Psoas muscle (tissue), 8 donors: Measurements from ENCODE around the gene RALGAPA2. TPM values are rescaled to one million over a fixed set of nuclear protein-coding genes. Genes with fewer than 3 reads are reported as not detected.

Source experiments
- ATAC-seq, 4 donors: fragments of 200-7000 bp; cut with Tn5 transposase; one replicate each; pipeline ENCODE4 v1.9.1; 2020; ENCODE audit warnings: moderate library complexity in 3 of 4, mild to moderate bottlenecking in 2 of 4
- DNase-seq, 2 donors: peaks; one replicate each; pipeline ENCODE4 v3.0.0-alpha.2; 2020
- H3K27ac ChIP-seq: fragments of 200-600 bp; one replicate; pipeline ENCODE4 v1.8.0; 2022
- H3K27me3 ChIP-seq, 3 donors: fragments of 200-600 bp in 1 of 3; one replicate each; pipeline versions ENCODE4 v1.6.1 to v1.8.0; 2013 to 2022; ENCODE audit warnings: low read length in 2 of 3, mild to moderate bottlenecking in 2 of 3, moderate library complexity in 1 of 3; ENCODE audit not compliant: insufficient read depth in 3 of 3
- H3K36me3 ChIP-seq, 2 donors: fragments of 200-600 bp in 1 of 2; one replicate each; pipeline versions ENCODE4 v1.6.1 to v1.8.0; 2013 to 2022; ENCODE audit warnings: low read depth in 1 of 2, mild to moderate bottlenecking in 1 of 2, moderate library complexity in 1 of 2; ENCODE audit not compliant: insufficient read depth in 1 of 2
- H3K4me1 ChIP-seq: fragments of 200-600 bp; one replicate; pipeline ENCODE4 v1.8.0; 2022
- H3K4me3 ChIP-seq: fragments of 200-600 bp; one replicate; pipeline ENCODE4 v1.8.0; 2022; ENCODE audit warnings: mild to moderate bottlenecking
- H3K9me3 ChIP-seq: fragments of 200-600 bp; one replicate; pipeline ENCODE4 v1.8.0; 2022
- CTCF ChIP-seq: fragments of 200-600 bp; IDR thresholded peaks from one replicate; pipeline ENCODE4 v1.8.0; 2022; ENCODE audit warnings: antibody characterized with exemption
- WGBS, 3 donors: extraction: QIAGEN DNeasy Blood & Tissue Kit; methylation state at CpG; one replicate each; pipeline versions ENCODE4 v1.1.6 to v1.1.7; 2013; 5-methylcytosine and 5-hydroxymethylcytosine counted together
- intact Hi-C, 2 donors: fragments of 100-400 bp; cut with DNase I; formaldehyde crosslinking; loops; one replicate each; pipeline versions ENCODE4 v1.11.0 to v1.14.2; 2022
- polyA plus RNA-seq, 3 donors: library from polyadenylated mRNA; stranded (reverse); fragments of 200-250 nt; gene quantifications; one replicate each; pipeline ENCODE4 v1.2.3, GENCODE V29; 2013
- total RNA-seq, 4 donors: library from RNA; stranded (reverse); fragmentation: NEBNext Ultra II Directional in 2 of 4; extraction: Animal tissue kit (Norgen Biotek cat#: 25700) in 2 of 4; gene quantifications; one replicate each; pipeline versions ENCODE4 v1.2.1 to v1.2.4, GENCODE V29; 2021 to 2023
- donor health status: healthy with polysubstance abuse.
- donor health status: DM: no; HTN: no; CAD: no; lungs with moderate emphysema.
- donor health status: Bipolar disorder and iron deficiency.
- donor health status: healthy.
- donor health status: DM: yes; HTN: yes; CAD: no.
- donor health status: DM: no; HTN: no; CAD: no.
- donor health status: DM: no; HTN: no; CAD: no.
- donor health status: DM: yes; HTN: yes; CAD: no.

RALGAPA2 gene
- total and polyA plus RNA-seq, 7 donors = 12.2 to 75.5 (median 51.1) TPM

DNA sequence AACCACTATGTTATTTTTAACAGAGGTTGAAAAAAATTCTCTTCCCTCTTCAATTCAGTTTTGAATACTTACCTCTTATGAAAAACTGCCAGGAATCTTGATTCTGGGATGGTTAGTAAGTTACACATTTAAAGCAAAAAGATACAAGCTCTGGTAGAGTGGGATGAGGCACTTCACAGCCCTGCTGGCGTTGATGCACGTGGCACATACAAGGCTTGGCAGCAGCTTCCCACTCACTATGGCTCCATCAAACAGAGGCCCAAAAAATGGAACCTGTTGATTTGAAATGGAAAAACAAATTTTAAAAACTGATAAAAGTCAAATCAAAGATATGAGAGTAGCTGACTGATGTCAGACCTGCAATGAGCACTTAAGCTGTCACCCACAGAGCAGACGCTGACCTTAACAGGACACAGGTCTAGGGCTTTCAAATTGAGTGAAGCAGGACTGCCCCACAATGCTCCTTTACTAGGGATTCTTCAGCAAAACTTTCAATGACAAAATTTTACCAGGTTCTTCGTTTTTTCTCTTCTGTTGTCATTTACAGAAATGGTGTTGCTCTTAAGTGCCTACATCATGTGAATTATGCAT lies 239.7 kb downstream of the RALGAPA2 start:
- ATAC-seq = no peak

GRCh38 chr20:20466341-20466879 lies 246.0 kb downstream of the RALGAPA2 start:
- 51 to 63% (median 54%) methylated on average over 4 of the region's 4 CpGs for WGBS, 3 donors
- Histone ChIP-seq H3K27ac (no peak overlapping the region), H3K27me3 (no peaks in the 10 kb centered on the region), H3K4me3 (no peak overlapping the region), H3K36me3 (peaks cover 0 to 52% of the 10 kb centered on the region in 2 donors), H3K9me3 (no peaks in the 10 kb centered on the region), H3K4me1 (no peaks in the 10 kb centered on the region)
- DNase-seq (peak in 1 of 2 donors; percentile 21), ATAC-seq (peak; percentile 28 to 68 (median 54))
- intact Hi-C loops = no loop called here
- TF ChIP-seq CTCF = no peak

More for the DNA sequence above, 239.7 kb downstream of the RALGAPA2 start:
- peaks cover 8% of the 10 kb centered on the region for H3K4me1 ChIP-seq
- H3K9me3 ChIP-seq = no peaks in the 10 kb centered on the region
- H3K4me3 ChIP-seq = no peak overlapping the region
- intact Hi-C loops = no loop called here
- peaks cover 2 to 40% of the 10 kb centered on the region in 2 donors for H3K36me3 ChIP-seq
- DNase-seq = no peak
- WGBS, 3 donors = 86 to 90% (median 89%) methylated on average over 4 of the region's 4 CpGs
- TF ChIP-seq CTCF = no peak
- no peaks in the 10 kb centered on the region for H3K27me3 ChIP-seq
- H3K27ac ChIP-seq = no peak overlapping the region

GRCh38 chr20:20465252-20465651 lies 247.2 kb downstream of the RALGAPA2 start:
- DNase-seq (no peak), ATAC-seq (peak in 3 of 4 donors; percentile 36 to 54 (median 45))
- no peaks in the 10 kb centered on the region for H3K27me3 ChIP-seq
- intact Hi-C loops = no loop called here
- TF ChIP-seq CTCF = no peak
- H3K9me3 ChIP-seq = no peaks in the 10 kb centered on the region
- no peaks in the 10 kb centered on the region for H3K4me1 ChIP-seq
- no peak overlapping the region for H3K4me3 ChIP-seq
- peaks cover 0 to 55% of the 10 kb centered on the region in 2 donors for H3K36me3 ChIP-seq
- no peak overlapping the region for H3K27ac ChIP-seq
- WGBS, 3 donors = 75 to 80% (median 78%) methylated on average over 2 of the region's 2 CpGs

GRCh38 chr20:20463933-20464374 lies 248.5 kb downstream of the RALGAPA2 start:
- intact Hi-C loops = no loop called here
- H3K27me3 ChIP-seq = no peaks in the 10 kb centered on the region
- WGBS, 3 donors = 60 to 72% (median 64%) methylated on average over 9 of the region's 9 CpGs
- TF ChIP-seq CTCF = no peak
- H3K9me3 ChIP-seq = no peaks in the 10 kb centered on the region
- H3K36me3 ChIP-seq = peaks cover 0 to 50% of the 10 kb centered on the region in 2 donors
- H3K27ac ChIP-seq = no peak overlapping the region
- no peak overlapping the region for H3K4me3 ChIP-seq
- no peak for DNase-seq
- no peak for ATAC-seq
- H3K4me1 ChIP-seq = no peaks in the 10 kb centered on the region
